Measurements from ENCODE around the gene IL4.

The IL4 gene

GRCh38 chr5:132641841-132642240 is 31.9 kb upstream of the IL4 start:
- H3K36me3 ChIP-seq (ENCODE audit: low read depth): peaks cover 58% of the 10 kb centered on the region
- H3K4me1 ChIP-seq (ENCODE audit: insufficient read depth, poor library complexity, severe bottlenecking): no peaks in the 10 kb centered on the region
- no peaks in the 10 kb centered on the region for H3K9me3 ChIP-seq (ENCODE audit: severe bottlenecking)
- DNase-seq (ENCODE audit: low spot score) (no peak), ATAC-seq (ENCODE audit: low read depth) (no peak)
- no peaks in the 10 kb centered on the region for H3K27me3 ChIP-seq (ENCODE audit: insufficient read depth, poor library complexity, severe bottlenecking)
- no peak overlapping the region for H3K27ac ChIP-seq (ENCODE audit: poor library complexity, severe bottlenecking)
- no peak overlapping the region for H3K4me3 ChIP-seq (ENCODE audit: severe bottlenecking)
- no peak for TF ChIP-seq CTCF (IDR thresholded peaks at IDR 0.05; ENCODE audit: poor library complexity, severe bottlenecking)

GRCh38 chr5:132644177-132644576 is 29.6 kb upstream of the IL4 start:
- ATAC-seq (ENCODE audit: low read depth) (no peak), DNase-seq (ENCODE audit: low spot score) (no peak)
- Histone ChIP-seq H3K4me1 (ENCODE audit: insufficient read depth, poor library complexity, severe bottlenecking) (no peaks in the 10 kb centered on the region), H3K4me3 (ENCODE audit: severe bottlenecking) (no peak overlapping the region), H3K36me3 (ENCODE audit: low read depth) (peaks cover 36% of the 10 kb centered on the region), H3K27me3 (ENCODE audit: insufficient read depth, poor library complexity, severe bottlenecking) (no peaks in the 10 kb centered on the region), H3K9me3 (ENCODE audit: severe bottlenecking) (no peaks in the 10 kb centered on the region), H3K27ac (ENCODE audit: poor library complexity, severe bottlenecking) (no peak overlapping the region)
- no peak for TF ChIP-seq CTCF (IDR thresholded peaks at IDR 0.05; ENCODE audit: poor library complexity, severe bottlenecking)

- no peaks in the 10 kb centered on the region for H3K27me3 ChIP-seq (ENCODE audit: insufficient read depth, poor library complexity, severe bottlenecking)
- H3K9me3 ChIP-seq (ENCODE audit: severe bottlenecking): no peaks in the 10 kb centered on the region
- no peak for DNase-seq (ENCODE audit: low spot score)
- no peak for ATAC-seq (ENCODE audit: low read depth)
- no peak overlapping the region for H3K4me3 ChIP-seq (ENCODE audit: severe bottlenecking)
- peaks cover 13% of the 10 kb centered on the region for H3K36me3 ChIP-seq (ENCODE audit: low read depth)
- TF ChIP-seq CTCF (IDR thresholded peaks at IDR 0.05; ENCODE audit: poor library complexity, severe bottlenecking): no peak
- H3K4me1 ChIP-seq (ENCODE audit: insufficient read depth, poor library complexity, severe bottlenecking): no peaks in the 10 kb centered on the region
- no peak overlapping the region for H3K27ac ChIP-seq (ENCODE audit: poor library complexity, severe bottlenecking)
Measured at GRCh38 chr5:132646583-132647266, 27.1 kb upstream of the IL4 start.

- Histone ChIP-seq H3K4me1 (ENCODE audit: insufficient read depth, poor library complexity, severe bottlenecking) (no peaks in the 10 kb centered on the region), H3K27me3 (ENCODE audit: insufficient read depth, poor library complexity, severe bottlenecking) (no peaks in the 10 kb centered on the region), H3K4me3 (ENCODE audit: severe bottlenecking) (no peak overlapping the region), H3K27ac (ENCODE audit: poor library complexity, severe bottlenecking) (no peak overlapping the region), H3K36me3 (ENCODE audit: low read depth) (peaks cover 7% of the 10 kb centered on the region), H3K9me3 (ENCODE audit: severe bottlenecking) (no peaks in the 10 kb centered on the region)
- ATAC-seq (ENCODE audit: low read depth) (no peak), DNase-seq (ENCODE audit: low spot score) (no peak)
- no peak for TF ChIP-seq CTCF (IDR thresholded peaks at IDR 0.05; ENCODE audit: poor library complexity, severe bottlenecking)
Measured at GRCh38 chr5:132647473-132647872, 26.3 kb upstream of the IL4 start.

- no peak for TF ChIP-seq CTCF (IDR thresholded peaks at IDR 0.05; ENCODE audit: poor library complexity, severe bottlenecking)
- Histone ChIP-seq H3K36me3 (ENCODE audit: low read depth) (no peaks in the 10 kb centered on the region), H3K27me3 (ENCODE audit: insufficient read depth, poor library complexity, severe bottlenecking) (no peaks in the 10 kb centered on the region), H3K9me3 (ENCODE audit: severe bottlenecking) (no peaks in the 10 kb centered on the region), H3K4me3 (ENCODE audit: severe bottlenecking) (no peak overlapping the region), H3K27ac (ENCODE audit: poor library complexity, severe bottlenecking) (no peak overlapping the region), H3K4me1 (ENCODE audit: insufficient read depth, poor library complexity, severe bottlenecking) (no peaks in the 10 kb centered on the region)
- ATAC-seq (ENCODE audit: low read depth) (no peak), DNase-seq (ENCODE audit: low spot score) (no peak)
Measured at GRCh38 chr5:132648355-132648754, 25.4 kb upstream of the IL4 start.

Data from RWPE2 (cell line).